Hematopoietic multipotent progenitor cell treated with erythropoietin and hydrocortisone succinate and interleukin-3 and kit ligand, for 6 days (in vitro differentiated cells): ENCODE data around the gene SLC19A1.

ENCODE experiments used
- DNase-seq: peaks from one replicate; pipeline ENCODE4 v3.0.0-alpha.2; 2015

SLC19A1 gene

GRCh38 chr21:45488931-45489721 is 53.1 kb downstream of the SLC19A1 start:
- DNase-seq: no peak

DNA sequence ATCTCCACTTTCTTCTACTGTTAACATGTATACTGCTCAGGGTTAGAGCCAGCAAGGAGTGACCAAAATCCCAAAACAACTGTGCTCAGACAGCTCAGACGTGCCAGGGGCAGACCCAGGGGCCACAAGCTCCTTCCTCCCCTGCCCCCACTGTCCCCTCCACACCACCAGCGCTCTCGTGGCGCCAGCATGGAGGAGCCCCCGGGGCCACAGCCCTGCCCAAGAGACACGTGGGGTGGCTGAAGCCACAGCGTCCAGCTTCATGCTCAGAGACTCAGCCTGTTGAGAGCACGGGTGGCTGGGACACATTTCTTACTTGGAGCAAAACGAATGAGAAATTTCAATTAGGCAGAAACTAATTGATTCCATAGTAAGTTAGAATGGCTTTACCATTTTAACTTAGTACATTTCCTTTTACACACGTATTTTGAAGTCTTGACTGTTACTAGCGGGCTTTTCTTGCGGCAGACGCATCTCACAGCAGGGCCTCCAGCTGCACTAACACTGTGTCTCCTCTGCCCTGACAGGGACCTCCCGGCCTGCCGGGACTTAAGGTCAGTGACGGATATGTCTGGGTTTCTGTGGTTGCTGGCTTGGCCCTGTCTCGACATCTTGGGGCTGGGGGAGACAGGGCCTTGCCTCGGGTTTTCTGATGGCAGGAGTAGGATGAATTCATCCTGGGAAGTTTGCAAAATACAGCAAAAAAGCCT is 54.2 kb downstream of the SLC19A1 start:
- no peak for DNase-seq

DNA sequence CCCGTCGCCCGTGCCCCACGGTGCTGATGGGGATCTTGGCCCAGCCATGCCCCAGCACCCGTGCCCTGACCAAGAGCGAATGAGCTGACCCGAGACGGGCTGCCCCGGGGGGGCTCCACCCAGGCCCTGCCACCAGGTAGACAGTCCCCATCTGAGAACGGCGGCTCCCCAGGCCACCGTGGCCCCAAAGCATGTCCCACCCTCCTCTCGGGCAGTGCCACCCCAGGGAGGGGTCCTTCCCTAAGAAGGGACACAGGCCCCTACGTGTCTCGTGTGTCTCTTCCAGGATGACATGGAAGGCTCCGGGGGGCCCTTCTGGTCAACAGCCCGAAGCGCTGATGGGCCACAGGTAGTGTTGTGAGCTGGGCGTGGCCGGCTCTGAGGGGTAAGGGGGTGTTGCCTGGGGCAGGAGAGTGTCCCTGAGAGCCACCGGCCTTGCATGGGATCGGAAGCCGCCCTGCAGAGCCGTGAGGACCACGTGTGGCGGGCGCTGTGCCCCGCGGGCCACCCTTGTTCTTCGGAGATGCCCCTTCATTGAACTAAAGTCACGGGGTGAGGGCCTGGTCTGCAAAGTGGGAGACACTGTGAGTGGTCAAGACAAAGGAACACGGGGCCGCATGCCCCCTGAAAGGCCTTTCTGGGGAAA is 55.0 kb downstream of the SLC19A1 start:
- DNase-seq: no peak

- no peak for DNase-seq
These were observed 55.6 kb downstream of the SLC19A1 start for GRCh38 chr21:45486443-45487160.

DNA sequence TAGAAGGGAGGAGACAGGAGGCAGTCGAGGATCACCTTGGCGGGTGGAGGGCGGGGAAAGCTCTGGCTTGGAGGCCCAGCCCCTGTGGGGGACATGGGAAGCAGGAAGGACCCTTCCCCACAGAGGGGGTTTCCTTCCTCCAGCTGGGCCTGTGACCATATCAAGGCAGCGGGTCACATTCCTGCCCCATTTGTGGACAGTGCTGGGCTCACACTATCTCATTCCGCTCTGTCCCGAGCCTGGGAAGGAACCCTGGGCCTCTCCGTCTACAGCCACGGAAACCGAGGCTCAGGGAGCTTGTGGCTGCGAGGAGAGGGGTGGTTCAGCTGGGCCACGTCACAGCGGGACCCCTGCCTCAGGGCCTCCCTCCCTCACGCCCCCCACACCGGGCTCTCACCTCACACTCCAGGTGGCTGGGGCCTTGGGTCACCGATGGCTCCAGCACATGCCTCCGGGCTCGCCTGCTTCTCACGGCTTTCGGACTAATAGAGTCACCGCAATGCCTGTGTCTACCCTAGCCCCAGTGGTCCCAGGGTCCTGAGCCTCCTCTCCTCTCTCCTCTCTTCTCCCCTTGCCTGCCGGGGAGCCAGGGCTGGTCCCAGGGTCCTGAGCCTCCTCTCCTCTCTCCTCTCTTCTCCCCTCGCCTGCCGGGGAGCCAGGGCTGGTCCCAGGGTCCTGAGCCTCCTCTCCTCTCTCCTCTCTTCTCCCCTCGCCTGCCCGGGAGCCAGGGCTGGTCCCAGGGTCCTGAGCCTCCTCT is 56.4 kb downstream of the SLC19A1 start:
- DNase-seq: no peak

GRCh38 chr21:45484318-45484717 is 57.9 kb downstream of the SLC19A1 start:
- DNase-seq: no peak

DNA sequence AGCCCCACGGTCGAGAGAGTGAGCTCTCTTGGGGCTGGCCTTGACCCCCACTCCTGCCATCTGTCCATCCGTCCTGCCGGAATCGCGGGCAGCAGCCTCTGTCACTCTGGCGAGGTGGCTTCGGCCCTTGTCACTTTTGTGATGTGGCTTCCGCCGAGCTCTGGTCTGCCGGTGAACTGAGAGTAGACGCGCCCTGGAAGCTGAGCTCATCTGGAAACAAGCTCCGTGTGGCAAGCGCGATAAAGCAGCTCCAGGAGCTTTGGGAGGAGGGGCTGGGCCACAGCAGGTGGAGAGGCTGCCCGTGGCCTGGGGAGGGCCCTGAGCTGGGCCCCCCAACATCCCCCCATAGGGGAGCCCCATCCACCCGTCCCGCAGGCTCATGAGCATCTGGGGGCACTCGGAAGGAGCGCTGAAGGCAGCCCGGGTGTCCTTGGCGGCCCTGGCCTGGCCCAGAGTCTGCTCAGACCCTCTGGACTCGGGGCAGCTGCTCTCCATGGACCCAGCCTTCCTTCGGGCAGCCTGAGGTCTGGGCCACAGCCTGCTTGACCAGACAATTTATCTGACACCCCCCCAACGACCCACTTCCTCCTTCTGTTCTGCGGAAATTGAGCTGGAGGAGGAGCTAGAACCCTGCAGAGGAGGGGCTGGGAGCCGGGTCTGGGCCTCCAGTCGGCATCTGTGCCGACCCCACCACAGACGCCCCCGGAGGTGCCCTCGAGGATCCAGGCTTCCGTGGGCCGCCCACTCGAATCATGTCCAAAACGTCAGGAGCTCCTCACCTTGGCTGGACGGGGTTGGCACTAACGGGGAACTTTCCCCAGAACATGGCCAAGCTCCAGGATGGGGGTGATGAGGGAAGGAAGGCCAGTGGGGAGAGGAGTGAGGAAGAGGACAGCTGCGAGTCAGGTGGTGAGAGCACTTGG is 59.1 kb downstream of the SLC19A1 start:
- peak; percentile 92 for DNase-seq

GRCh38 chr21:45481977-45482898 is 60.0 kb downstream of the SLC19A1 start:
- DNase-seq: peak; percentile 34

GRCh38 chr21:45481566-45481965 is 60.7 kb downstream of the SLC19A1 start:
- DNase-seq: no peak

GRCh38 chr21:45480701-45481500 is 61.3 kb downstream of the SLC19A1 start:
- no peak for DNase-seq

GRCh38 chr21:45479691-45480675 is 62.3 kb downstream of the SLC19A1 start:
- no peak for DNase-seq

- DNase-seq: no peak
These were observed 63.2 kb downstream of the SLC19A1 start for GRCh38 chr21:45478816-45479669.

DNA sequence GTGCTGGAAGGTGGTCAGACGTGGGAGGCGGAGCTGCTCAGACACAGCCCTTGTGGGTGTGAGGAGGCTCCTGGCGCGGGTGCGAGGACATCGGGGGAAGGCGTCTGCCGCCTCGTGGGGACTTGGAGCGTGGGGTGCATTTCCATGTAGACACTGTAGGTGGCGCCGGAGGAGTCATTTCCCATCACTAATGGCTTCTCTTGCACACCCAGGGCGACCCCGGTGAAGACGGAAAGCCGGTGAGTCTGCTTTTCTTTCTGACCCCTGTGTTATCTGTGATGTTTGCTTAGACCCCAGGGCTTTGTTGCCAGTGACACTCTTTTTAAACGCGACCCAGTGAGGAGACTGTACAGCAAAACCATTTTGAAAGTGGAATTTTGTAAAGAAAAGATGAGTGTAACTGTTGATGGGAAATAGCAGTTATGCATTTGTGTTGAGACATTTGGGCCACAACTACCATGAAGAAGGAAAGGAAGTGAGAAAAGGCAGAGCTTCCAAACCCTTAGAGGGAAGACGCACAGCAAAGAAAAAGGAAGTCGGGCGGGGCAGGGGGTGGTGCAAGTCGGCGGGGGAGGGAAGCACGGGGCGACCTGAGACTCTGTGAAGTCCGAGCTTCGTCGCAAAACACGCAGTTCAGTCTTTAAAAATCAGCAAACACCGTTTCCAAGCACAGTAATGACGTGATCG is 64.0 kb downstream of the SLC19A1 start:
- DNase-seq: peak; percentile 91

DNA sequence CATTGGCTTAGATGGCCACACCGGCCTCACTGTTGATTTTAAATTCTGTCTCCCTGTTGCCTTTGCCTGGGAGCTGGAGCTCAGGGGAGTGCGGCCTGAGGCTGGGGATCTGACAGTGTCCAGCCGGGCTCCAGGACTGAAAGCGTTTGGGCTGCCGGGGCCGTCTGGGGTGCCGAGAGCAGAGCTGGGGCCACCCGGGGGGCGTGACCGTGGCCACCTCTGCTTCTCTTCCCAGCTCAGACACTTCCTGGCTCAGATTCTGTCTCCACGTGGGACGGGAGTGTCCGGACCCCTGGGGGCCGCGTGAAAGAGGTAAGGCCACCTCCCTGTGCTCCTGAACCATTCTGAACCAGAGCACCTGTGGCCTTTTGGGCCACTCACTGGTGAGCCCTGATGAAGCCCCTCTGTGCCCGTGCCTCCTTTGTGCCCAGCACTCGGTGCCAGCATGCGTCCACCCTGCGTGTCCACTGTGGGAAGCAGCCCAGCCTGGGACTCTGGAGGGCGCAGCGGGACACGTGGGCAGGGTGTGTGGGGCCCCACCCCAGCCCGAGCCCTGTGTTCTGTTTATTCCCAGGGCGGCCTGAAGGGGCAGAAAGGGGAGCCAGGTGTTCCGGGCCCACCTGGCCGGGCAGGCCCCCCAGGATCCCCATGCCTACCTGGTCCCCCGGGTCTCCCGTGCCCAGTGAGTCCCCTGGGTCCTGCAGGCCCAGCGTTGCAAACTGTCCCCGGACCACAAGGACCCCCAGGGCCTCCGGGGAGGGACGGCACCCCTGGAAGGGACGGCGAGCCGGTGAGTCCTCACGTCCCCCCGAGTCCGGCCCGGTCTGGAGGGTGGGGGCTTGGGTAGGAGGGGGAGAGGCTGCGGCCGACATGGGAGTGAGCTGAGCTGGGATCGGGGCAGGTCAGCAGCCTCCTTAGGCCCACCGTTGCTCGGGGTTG is 64.8 kb downstream of the SLC19A1 start:
- DNase-seq: no peak

DNA sequence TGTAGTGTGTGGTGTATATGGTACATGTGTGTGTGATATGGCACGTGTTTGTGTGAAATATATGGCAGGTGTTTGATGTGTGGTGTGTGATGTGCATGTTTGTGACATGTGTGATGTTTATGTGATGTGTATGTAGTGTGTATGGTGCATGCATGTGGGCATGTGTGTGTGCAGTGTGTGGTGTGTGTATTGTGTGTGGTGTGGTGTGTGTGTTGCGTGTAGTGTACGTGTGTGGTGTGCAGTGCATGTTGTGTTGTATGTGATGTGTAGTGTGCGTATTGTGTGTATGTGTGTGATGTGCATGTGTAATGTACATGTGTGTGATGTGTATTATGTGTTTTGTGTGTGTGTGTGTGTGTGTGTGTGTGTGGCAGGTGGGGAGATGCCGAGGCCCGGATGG is 65.7 kb downstream of the SLC19A1 start:
- DNase-seq: no peak
